CD14-positive monocyte (primary cell): ENCODE measurements around the gene MACROD2. TPM values are rescaled to one million over a fixed set of nuclear protein-coding genes. Genes with fewer than 3 reads are reported as not detected.

Experiments
- DNase-seq, 3 donors: peaks; one replicate each; pipeline ENCODE4 v3.0.0-alpha.2; 2011 to 2022
- H2AFZ ChIP-seq: 2 replicates; pipeline ENCODE4 v1.6.0; 2012; ENCODE audit warnings: mild to moderate bottlenecking, low read depth, low read length, inconsistent platforms; ENCODE audit not compliant: insufficient read depth, poor library complexity, severe bottlenecking
- H3K27ac ChIP-seq, 2 donors: 1 replicate in 1 of 2; 2 replicates in 1 of 2; pipeline ENCODE4 v1.5.1; 2012 to 2013; ENCODE audit warnings: low read length in 2 of 2, control low read depth in 1 of 2, inconsistent platforms in 1 of 2, low read depth in 1 of 2, mild to moderate bottlenecking in 1 of 2
- H3K27me3 ChIP-seq, 2 donors: one replicate each; pipeline versions ENCODE4 v1.6.0 to v1.6.1; 2011 to 2013; ENCODE audit warnings: low read length in 2 of 2; ENCODE audit not compliant: control insufficient read depth in 2 of 2, insufficient read depth in 2 of 2
- H3K36me3 ChIP-seq, 2 donors: replicated peaks in 1 of 2; 1 replicate in 1 of 2; 2 replicates in 1 of 2; pipeline versions ENCODE4 v1.5.1 to v1.6.1; 2012 to 2013; ENCODE audit warnings: low read length in 2 of 2, control low read depth in 1 of 2, inconsistent platforms in 1 of 2, mild to moderate bottlenecking in 1 of 2; ENCODE audit not compliant: insufficient read depth in 2 of 2, control insufficient read depth in 1 of 2
- H3K4me1 ChIP-seq, 2 donors: 1 replicate in 1 of 2; 2 replicates in 1 of 2; pipeline versions ENCODE4 v1.5.1 to v1.6.1; 2012 to 2013; ENCODE audit warnings: low read length in 2 of 2, control low read depth in 1 of 2, inconsistent platforms in 1 of 2, mild to moderate bottlenecking in 1 of 2, moderate library complexity in 1 of 2; ENCODE audit not compliant: insufficient read depth in 2 of 2, control insufficient read depth in 1 of 2
- H3K4me2 ChIP-seq: replicated peaks from 2 replicates; pipeline ENCODE3; 2012; ENCODE audit warnings: low read length, moderate library complexity, mild to moderate bottlenecking; ENCODE audit not compliant: poor library complexity, severe bottlenecking; ENCODE audit errors: extremely low read depth
- H3K4me3 ChIP-seq, 3 experiments: fragments of 200-600 bp in 1 of 3; sonication (generic) in 1 of 3; replicated peaks in 1 of 3; 1 replicate in 2 of 3; 2 replicates in 1 of 3; pipeline ENCODE4 v1.5.1; 2011 to 2013; ENCODE audit warnings: low read length in 3 of 3, mild to moderate bottlenecking in 3 of 3, control low read depth in 2 of 3, low read depth in 2 of 3, inconsistent platforms in 1 of 3, moderate library complexity in 1 of 3
- H3K79me2 ChIP-seq: 2 replicates; pipeline ENCODE4 v1.6.0; 2012; ENCODE audit warnings: mild to moderate bottlenecking, control low read depth, inconsistent platforms, low read length, moderate library complexity; ENCODE audit not compliant: insufficient read depth
- H3K9ac ChIP-seq: 2 replicates; pipeline ENCODE4 v1.6.0; 2017; ENCODE audit warnings: low read length, mild to moderate bottlenecking; ENCODE audit not compliant: insufficient read depth, poor library complexity, severe bottlenecking
- H3K9me3 ChIP-seq, 2 donors: replicated peaks in 1 of 2; 1 replicate in 1 of 2; 2 replicates in 1 of 2; pipeline versions ENCODE4 v1.5.1 to v1.6.1; 2012 to 2013; ENCODE audit warnings: low read length in 2 of 2, control low read depth in 1 of 2; ENCODE audit not compliant: control insufficient read depth in 1 of 2, insufficient read depth in 1 of 2
- H4K20me1 ChIP-seq: 2 replicates; pipeline ENCODE4 v1.6.0; 2012; ENCODE audit warnings: mild to moderate bottlenecking, low read length, control low read depth, moderate library complexity; ENCODE audit not compliant: insufficient read depth
- H3K27ac Mint-ChIP-seq, 7 donors: one replicate each; pipeline ENCODE4 v1.8.0; 2020; ENCODE audit warnings: mild to moderate bottlenecking in 7 of 7, mixed read lengths in 7 of 7, moderate library complexity in 6 of 7, inconsistent platforms in 2 of 7
- H3K27me3 Mint-ChIP-seq, 3 donors: one replicate each; pipeline ENCODE4 v1.8.0; 2021 to 2022; ENCODE audit warnings: low read depth in 3 of 3, mild to moderate bottlenecking in 3 of 3, mixed read lengths in 3 of 3, moderate library complexity in 3 of 3, inconsistent platforms in 1 of 3
- H3K36me3 Mint-ChIP-seq, 2 donors: one replicate each; pipeline ENCODE4 v1.8.0; 2020; ENCODE audit warnings: mixed read lengths in 2 of 2, inconsistent platforms in 1 of 2, mild to moderate bottlenecking in 1 of 2
- H3K4me1 Mint-ChIP-seq: one replicate; pipeline ENCODE4 v1.8.0; 2020; ENCODE audit warnings: mild to moderate bottlenecking, mixed read lengths
- H3K4me3 Mint-ChIP-seq, 2 donors: one replicate each; pipeline ENCODE4 v1.8.0; 2020; ENCODE audit warnings: mild to moderate bottlenecking in 2 of 2, mixed read lengths in 2 of 2, moderate library complexity in 1 of 2
- H3K9me3 Mint-ChIP-seq, 7 donors: one replicate each; pipeline ENCODE4 v1.8.0; 2020 to 2022; ENCODE audit warnings: mixed read lengths in 7 of 7, mild to moderate bottlenecking in 6 of 7, moderate library complexity in 6 of 7, inconsistent platforms in 2 of 7
- WGBS: methylation state at CpG from one replicate; pipeline ENCODE4 v1.1.5; 2013; ENCODE audit warnings: missing lambda C conversion rate; ENCODE audit not compliant: insufficient coverage; 5-methylcytosine and 5-hydroxymethylcytosine counted together
- intact Hi-C, 2 donors: fragments of 100-400 bp; cut with micrococcal nuclease; formaldehyde crosslinking; loops; one replicate each; pipeline versions ENCODE4 v1.15.0 to v1.15.1; 2023
- polyA plus RNA-seq, 3 donors: library from polyadenylated mRNA; depleted of rRNA in 1 of 3; unstranded in 2 of 3; stranded (reverse) in 1 of 3; fragments of 300-500 nt in 2 of 3; fragments of >200 nt in 1 of 3; fragmentation: Illumina TruSeq in 2 of 3; gene quantifications; 1 replicate in 2 of 3; 2 replicates in 1 of 3; pipeline ENCODE4 v1.2.3, GENCODE V29; 2012 to 2021
- TF ChIP-seq, protein P1 (sequence below): fragments of 200-600 bp; IDR thresholded peaks from one replicate; pipeline ENCODE4 v1.8.0; 2022; ENCODE audit warnings: antibody characterized with exemption, mild to moderate bottlenecking

The MACROD2 gene
- polyA plus RNA-seq, 3 donors, result 0.23 TPM; not detected in 2

DNA sequence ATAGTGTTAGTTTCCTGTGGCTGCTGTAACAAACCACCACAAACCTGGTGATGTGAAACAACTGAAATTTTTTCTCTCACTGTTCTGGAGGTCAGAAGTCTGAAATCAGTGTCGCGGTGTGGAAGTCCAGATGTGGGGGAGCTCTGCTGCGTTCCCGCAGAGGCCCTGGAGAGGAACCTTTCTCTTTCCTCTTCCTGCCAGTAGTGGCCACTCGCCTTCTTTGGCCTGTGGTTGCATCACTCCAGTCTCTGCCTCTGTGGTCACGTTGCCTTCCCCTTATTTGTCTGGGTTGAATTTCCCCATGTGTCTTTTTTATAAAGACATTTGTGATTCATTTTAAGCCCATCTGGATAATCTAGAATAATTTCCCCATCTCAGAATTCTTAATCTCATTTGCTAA is 637.6 kb downstream of the MACROD2 start:
- Histone ChIP-seq H3K4me2 (no peak overlapping the region), H2AFZ (no peak overlapping the region), H3K4me3 (no peak overlapping the region), H3K36me3 (no peaks in the 10 kb centered on the region), H3K27ac (no peak overlapping the region), H3K27me3 (no peaks in the 10 kb centered on the region), H3K9me3 (peaks cover 3 to 11% of the 10 kb centered on the region in 2 donors), H4K20me1 (no peaks in the 10 kb centered on the region), H3K9ac (no peak overlapping the region), H3K79me2 (no peaks in the 10 kb centered on the region), H3K4me1 (no peaks in the 10 kb centered on the region)
- H3K4me1 Mint-ChIP-seq, result no peaks in the 10 kb centered on the region
- intact Hi-C loops, result no loop called here
- no peak overlapping the region for H3K27ac Mint-ChIP-seq
- WGBS, result 84% methylated on average over 4 of the region's 6 CpGs
- no peak for DNase-seq
- peaks cover 0 to 3% (median 0%) of the 10 kb centered on the region in 3 donors for H3K27me3 Mint-ChIP-seq
- no peak overlapping the region for H3K4me3 Mint-ChIP-seq
- no peaks in the 10 kb centered on the region for H3K36me3 Mint-ChIP-seq
- TF ChIP-seq, protein P1, sequence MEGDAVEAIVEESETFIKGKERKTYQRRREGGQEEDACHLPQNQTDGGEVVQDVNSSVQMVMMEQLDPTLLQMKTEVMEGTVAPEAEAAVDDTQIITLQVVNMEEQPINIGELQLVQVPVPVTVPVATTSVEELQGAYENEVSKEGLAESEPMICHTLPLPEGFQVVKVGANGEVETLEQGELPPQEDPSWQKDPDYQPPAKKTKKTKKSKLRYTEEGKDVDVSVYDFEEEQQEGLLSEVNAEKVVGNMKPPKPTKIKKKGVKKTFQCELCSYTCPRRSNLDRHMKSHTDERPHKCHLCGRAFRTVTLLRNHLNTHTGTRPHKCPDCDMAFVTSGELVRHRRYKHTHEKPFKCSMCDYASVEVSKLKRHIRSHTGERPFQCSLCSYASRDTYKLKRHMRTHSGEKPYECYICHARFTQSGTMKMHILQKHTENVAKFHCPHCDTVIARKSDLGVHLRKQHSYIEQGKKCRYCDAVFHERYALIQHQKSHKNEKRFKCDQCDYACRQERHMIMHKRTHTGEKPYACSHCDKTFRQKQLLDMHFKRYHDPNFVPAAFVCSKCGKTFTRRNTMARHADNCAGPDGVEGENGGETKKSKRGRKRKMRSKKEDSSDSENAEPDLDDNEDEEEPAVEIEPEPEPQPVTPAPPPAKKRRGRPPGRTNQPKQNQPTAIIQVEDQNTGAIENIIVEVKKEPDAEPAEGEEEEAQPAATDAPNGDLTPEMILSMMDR, result no peak
- peaks cover 4 to 16% (median 11%) of the 10 kb centered on the region in 7 donors for H3K9me3 Mint-ChIP-seq

DNA sequence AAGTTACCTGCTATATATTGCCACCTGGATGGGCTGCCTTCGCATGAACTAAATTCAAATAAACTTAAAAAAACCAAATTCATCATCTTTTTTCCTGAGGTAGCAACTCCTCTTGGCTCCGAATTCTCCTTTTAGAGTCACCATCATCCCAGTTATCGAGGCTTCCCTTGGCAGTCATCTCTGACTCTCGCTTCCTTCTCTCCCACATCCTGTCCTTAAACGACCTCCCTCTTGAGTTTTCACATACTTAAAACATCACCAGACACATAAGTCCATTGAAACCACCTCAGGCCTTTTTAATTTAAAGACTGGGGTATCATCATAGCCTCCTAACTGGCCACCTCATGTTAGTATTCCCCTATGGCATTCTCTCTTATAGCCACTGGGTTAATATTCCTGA is 638.2 kb downstream of the MACROD2 start:
- H3K27ac ChIP-seq, result no peak overlapping the region
- no peak overlapping the region for H3K4me3 ChIP-seq
- DNase-seq, result no peak
- no peaks in the 10 kb centered on the region for H3K79me2 ChIP-seq
- no peaks in the 10 kb centered on the region for H3K4me1 Mint-ChIP-seq
- no peak overlapping the region for H3K4me3 Mint-ChIP-seq
- WGBS, result 90% methylated on average over 3 of the region's 5 CpGs
- H3K27me3 ChIP-seq, result no peaks in the 10 kb centered on the region
- H4K20me1 ChIP-seq, result no peaks in the 10 kb centered on the region
- H3K4me1 ChIP-seq, result no peaks in the 10 kb centered on the region
- TF ChIP-seq, protein P1, result no peak
- no peaks in the 10 kb centered on the region for H3K36me3 ChIP-seq
- intact Hi-C loops, result no loop called here
- H3K9me3 Mint-ChIP-seq, result peaks cover 0 to 16% (median 10%) of the 10 kb centered on the region in 7 donors
- peaks cover 0 to 2% (median 0%) of the 10 kb centered on the region in 3 donors for H3K27me3 Mint-ChIP-seq
- H3K9ac ChIP-seq, result no peak overlapping the region
- no peak overlapping the region for H3K27ac Mint-ChIP-seq
- no peaks in the 10 kb centered on the region for H3K36me3 Mint-ChIP-seq
- H2AFZ ChIP-seq, result no peak overlapping the region
- H3K4me2 ChIP-seq, result no peak overlapping the region
- H3K9me3 ChIP-seq, result peaks cover 3 to 14% of the 10 kb centered on the region in 2 donors
